ENCODE data around the gene TACR2. TPM values are rescaled to one million over a fixed set of nuclear protein-coding genes. Genes with fewer than 3 reads are reported as not detected.

Gene TACR2
- total RNA-seq, 1 donor from 2014 or later: 0.13 TPM

DNA sequence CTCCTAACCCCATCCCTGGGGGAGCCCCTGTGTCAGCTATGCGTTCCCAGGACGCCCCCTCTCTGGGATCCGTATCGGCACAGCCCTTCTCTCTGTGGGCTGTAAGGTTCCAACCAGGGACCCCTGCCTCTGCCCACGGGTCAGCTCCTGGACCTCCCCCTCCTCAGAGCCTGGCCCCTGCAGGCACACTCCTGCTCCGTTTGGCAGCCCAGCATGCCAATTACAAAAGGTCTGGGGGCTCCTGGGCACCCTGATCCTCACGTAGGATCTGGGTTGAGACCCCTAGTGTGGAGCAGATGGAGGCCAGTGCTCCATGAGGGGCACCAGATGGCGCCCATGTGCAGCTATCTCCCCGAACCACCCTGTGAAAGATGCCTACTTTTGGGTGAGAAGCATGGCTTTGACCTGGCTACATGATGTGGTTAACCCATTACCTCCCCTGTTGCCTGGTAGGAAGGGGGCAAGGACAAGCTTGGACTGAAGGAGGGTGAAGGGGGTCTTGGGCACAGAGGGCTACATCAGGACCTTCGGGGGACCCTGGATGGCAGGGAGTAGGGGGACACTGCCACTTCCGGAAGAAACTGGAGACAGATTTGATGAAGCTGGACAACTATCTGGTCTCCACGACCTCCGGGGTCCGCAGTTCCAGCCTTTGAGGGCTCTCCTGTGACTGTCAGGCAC is 9.0 kb downstream of the TACR2 start:
- intact Hi-C loops (cut with DNase I): loop anchor here (5.0 kb wide), 1 partner anchor 90 kb away; no protein-coding TSS in a partner anchor
- no peak for DNase-seq (ENCODE audit: low spot score)

DNA sequence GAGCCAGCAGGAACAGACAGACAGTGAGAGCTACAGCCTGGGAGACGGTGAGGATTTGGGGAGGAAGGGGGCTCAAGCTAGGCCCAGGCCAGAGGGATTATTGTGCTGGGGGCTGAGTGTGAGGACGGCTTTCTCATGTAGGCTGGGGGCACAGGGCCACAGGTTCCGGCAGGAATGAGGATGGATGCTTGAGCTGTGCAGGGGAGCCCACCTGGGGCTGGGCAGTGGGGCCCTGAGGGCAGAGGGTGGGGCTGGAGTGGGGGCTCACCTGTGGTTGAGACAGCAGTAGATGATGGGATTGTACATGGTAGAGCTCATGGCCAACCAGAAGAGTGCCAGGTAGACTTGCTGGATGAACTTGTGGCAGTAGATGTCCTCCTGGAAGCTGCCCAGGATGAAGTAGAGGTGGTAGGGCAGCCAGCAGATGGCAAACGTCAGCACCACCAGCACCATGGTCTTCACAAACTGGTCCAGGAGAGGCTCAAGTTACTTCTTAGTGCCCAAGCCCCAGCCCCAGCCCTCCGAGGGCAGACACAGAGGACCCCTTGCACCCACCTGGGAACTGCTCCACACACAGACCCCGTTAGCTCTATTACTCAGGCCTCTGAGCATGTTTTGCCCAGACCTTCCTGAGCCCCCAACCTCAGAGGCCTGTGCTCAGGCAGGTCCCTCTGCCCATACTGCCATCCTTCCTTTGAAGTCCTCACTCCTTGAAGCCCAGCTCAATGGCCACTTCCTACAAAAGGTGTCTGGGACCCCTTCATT is 9.7 kb downstream of the TACR2 start:
- intact Hi-C loops (cut with DNase I): loop anchor here (5.0 kb wide), 1 partner anchor 90 kb away; no protein-coding TSS in a partner anchor
- DNase-seq (ENCODE audit: low spot score): no peak

DNA sequence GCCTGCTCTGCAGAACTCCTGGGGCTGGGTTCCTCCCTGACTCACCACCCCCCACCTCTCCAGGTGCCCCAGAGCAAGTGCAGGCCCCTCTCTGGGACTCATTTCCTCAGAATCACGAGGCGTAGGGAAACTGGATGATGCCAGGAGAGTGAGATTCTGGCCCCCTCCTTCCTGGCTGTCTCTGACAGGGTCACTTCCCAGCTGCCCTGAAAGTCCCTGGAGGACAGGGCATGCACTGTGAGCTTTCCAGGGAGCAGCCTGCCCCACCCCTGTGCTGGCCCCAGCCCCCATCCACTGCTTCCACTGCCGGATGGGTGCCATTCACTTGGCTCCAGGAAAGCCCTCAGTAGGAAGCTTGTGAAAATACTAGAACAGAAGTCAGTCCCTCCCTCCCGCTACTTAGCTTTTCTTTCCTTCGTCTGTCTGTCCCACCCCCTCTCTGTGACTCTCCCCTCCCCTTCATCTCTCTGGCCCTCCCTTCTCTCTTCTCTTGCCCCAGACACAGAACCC is 10.4 kb downstream of the TACR2 start:
- intact Hi-C loops (cut with DNase I): loop anchor here (5.0 kb wide), 1 partner anchor 89 kb away; no protein-coding TSS in a partner anchor
- no peak for DNase-seq (ENCODE audit: low spot score)

DNA sequence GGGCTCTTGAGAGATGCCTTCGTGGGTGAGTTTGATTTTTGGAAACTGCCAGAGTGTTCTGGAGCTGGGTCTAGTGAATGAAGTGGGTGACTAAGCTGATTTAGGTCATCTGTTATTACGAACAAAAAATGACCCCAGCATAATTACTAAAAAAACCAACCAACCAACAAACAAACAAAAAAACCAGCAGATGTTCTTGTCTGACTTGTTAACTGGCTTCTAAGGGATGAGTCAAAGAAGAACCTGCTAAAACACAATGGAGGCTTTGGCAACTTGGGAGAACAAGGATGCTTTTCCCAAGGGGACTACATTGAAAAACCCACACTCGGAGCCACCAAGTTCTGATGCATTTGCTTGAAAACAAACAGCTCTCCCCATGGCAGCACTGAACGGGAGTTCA is 11.5 kb downstream of the TACR2 start:
- DNase-seq (ENCODE audit: low spot score): no peak
- intact Hi-C loops (cut with DNase I): loop anchor here (5.0 kb wide), 1 partner anchor 88 kb away; no protein-coding TSS in a partner anchor

DNA sequence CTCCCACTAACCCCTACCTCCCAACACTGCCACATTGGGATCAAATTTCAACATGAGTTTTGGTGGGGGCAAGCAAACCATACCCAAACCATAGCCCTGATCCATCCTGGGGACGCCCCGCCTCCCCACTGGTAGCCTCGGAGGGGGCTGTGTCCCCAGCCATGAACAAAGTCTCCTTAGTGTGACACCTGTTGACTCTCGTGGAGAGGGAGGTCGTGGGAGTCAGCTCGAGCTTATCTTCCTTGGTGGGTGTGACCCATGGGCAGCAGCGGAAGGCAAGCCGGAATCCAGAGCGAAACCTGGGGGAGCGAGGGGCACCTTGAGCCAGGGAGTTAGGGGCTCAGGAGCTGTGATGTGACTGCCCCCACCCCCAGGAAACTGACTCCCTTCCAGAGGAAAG is 11.9 kb downstream of the TACR2 start:
- intact Hi-C loops (cut with DNase I): loop anchor here (5.0 kb wide), 1 partner anchor 87 kb away; no protein-coding TSS in a partner anchor
- no peak for DNase-seq (ENCODE audit: low spot score)

DNA sequence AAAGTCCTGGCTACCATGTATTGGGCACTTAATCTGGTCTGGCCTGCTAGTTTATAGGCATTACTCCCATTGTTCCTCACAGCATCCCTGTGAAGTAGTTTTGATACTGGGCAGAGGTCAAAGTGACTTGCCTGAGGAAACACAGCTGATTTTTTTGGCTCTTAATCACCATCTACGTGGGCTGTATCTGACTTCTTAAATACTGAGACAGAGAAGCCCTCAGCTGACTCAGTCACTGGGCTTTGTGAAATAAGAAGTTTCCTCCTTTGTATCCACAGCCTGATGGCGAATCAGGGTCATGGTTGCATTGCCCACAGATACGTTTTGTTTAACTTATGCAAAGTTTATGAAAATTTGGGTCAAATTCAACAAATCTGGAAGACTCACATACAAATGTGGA is 13.2 kb downstream of the TACR2 start:
- no peak for DNase-seq (ENCODE audit: low spot score)
- intact Hi-C loops (cut with DNase I): no loop called here

DNA sequence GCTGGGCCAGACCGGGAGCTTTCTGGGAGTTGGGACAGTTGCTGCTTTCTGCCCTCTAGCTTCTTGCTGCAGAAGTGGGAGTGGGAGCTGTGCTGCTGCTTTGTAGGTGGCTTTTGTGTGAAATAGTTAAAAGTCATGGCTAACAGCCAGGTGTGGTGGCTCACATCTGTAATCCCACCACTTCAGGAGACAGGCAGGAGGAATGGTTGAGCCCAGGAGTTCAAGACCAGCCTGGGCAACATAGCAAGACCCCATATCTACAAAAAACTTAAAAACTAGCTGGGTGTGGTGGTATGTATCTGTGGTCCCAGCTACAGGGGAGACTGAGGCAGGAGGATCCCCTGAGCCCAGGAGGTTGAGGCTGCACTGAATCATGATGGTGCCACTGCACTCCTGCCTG is 13.7 kb downstream of the TACR2 start:
- DNase-seq (ENCODE audit: low spot score): no peak
- intact Hi-C loops (cut with DNase I): no loop called here

DNA sequence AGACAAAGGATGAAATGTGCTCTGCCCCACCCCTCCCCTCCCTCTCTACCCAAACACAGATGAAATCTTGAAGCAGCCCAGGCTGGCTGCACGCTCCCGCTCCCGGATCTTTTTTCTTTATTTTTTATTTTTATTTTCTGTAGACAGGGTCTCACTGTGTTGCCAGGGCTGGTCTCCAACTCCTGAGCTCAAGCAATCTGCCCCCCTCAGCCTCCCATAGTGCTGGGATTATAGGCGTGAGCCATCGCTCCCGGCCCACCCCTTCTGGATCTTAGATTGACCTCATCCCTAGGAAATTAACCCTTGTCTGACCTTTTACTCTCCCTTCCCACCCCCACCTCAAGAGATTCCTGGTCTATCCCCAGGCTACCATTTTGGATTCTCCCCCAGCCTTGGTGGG is 14.3 kb downstream of the TACR2 start:
- DNase-seq (ENCODE audit: low spot score): no peak
- intact Hi-C loops (cut with DNase I): no loop called here

DNA sequence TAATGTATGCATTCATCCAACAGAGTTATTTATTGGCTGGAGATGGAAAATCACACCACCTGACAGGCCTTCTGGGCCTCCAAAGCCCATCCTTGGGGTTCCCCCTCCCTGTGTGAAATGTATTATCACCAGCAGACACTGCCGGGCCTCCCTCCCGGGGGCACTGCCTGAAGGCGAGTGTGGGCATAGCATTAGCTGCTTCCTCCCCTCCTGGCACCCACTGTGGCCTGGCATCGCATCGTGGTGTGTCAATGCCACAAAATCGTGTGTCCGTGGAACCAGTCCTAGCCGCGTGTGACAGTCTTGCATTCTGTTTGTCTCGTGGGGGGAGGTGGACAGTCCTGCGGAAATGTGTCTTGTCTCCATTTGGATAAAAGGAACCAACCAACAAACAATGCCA is 15.3 kb downstream of the TACR2 start:
- intact Hi-C loops (cut with DNase I): no loop called here
- no peak for DNase-seq (ENCODE audit: low spot score)

DNA sequence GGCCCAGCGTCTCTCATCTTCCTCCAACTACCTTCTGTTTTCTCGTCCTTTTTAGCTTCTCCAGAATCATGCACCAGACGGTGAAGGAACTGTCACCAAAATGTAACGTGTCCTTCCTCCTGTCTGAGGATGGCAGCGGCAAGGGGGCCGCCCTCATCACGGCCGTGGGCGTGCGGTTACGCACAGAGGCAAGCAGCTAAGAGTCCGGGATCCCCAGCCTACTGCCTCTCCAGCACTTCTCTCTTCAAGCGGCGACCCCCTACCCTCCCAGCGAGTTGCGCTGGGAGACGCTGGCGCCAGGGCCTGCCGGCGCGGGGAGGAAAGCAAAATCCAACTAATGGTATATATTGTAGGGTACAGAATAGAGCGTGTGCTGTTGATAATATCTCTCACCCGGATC is 15.8 kb downstream of the TACR2 start:
- no peak for DNase-seq (ENCODE audit: low spot score)

DNA sequence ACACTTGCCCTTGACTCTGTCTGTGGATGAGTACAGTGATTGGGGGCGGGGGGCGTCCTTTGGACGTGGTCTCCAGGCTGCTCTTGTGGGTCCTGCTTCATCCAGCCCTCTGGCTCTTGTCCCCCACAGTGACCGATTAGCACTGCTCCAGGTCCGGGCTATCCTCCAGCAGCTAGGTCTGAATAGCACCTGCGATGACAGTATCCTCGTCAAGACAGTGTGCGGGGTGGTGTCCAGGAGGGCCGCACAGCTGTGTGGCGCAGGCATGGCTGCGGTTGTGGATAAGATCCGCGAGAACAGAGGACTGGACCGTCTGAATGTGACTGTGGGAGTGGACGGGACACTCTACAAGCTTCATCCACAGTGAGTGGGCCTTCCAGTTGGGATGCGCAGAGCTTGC is 18.3 kb downstream of the TACR2 start:
- intact Hi-C loops (cut with DNase I): no loop called here
- DNase-seq (ENCODE audit: low spot score): no peak

More for the DNA sequence above, 15.8 kb downstream of the TACR2 start:
- intact Hi-C loops (cut with DNase I): no loop called here

DNA sequence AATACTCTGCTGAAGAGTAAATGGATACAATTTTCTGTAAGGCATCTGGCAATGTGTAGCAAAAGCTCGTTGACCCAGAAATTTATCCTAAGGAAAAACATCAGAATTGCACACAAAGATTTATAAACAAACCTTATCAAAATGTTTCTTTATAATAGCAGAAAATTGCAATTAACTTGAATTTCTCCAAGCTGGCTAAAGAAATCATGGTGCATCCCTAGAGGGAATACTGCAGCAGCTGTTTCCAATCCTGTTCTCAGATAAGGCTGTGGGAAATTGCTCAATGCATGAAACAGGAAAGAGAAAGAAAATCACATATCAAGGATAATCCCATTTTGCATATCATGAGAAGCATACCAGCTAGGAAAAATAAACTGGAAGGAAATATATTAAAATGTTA is 18.7 kb downstream of the TACR2 start:
- no peak for DNase-seq (ENCODE audit: low spot score)
- intact Hi-C loops (cut with DNase I): no loop called here

DNA sequence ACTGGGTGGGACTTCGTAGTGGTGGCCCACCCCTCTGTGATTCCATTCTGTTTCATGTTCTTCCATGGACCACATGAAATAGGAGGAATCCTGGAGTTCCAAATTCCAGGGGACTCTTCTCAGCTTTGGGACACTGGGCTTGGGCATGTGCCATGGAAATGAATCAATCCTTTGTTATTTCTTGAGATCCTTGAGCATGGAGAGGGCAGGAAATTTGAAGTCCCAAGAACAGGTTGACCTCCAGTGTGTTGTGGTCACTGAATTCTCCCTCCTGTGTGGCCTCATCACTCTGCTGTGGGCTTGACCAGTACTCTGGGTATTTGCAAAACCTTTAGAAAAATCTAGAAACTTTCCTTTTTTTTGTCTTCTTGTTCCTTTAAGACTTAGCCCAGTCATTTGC is 22.7 kb downstream of the TACR2 start:
- intact Hi-C loops (cut with DNase I): no loop called here
- no peak for DNase-seq (ENCODE audit: low spot score)

DNA sequence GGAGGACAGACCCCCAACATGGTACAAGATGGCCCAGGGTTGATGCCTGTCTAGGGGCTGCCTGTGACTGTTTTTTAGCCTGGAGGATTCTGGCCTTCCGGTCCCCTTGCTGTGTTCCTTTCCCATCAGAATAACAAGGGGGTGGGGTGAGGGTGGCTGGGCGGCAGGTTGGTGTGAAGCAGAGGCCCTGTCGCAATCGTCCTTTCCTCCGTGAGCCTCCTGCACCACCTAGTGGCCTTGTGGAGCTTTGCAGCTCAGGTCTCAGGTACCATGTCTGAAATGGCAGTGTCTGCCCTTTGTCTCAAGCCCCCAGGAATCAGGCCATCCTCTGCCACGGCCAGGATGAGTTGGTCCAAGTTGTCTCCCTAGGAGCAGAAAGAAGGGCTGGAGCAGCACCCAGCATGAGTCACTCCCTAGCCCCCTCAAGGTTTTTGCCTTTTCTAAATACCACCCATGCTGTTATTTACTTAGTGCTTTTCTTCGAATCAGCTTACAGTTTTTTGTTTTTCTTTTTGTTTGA is 24.2 kb downstream of the TACR2 start:
- peak; percentile 91 for DNase-seq (ENCODE audit: low spot score)
- intact Hi-C loops (cut with DNase I): loop anchor here (1.0 kb wide), 1 partner anchor 154 kb away; no protein-coding TSS in a partner anchor

DNA sequence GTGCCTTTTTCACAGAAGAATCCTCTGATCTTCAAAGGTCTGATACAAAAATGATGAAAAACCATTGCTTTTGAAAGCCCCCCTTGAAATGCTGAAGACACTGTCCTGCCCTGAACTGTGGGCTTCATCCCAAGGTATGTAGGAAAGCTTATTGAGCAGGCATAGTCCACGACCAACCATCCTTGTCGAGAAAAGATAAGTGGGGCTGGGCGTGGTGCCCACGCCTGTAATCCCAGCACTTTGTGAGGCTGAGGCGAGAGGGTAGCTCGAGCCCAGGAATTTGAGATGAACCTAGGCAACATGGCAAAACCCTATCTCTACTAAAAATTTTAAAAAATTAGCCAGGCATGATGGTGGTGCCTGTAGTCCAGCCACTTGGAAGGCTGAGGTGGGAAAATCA is 25.6 kb downstream of the TACR2 start:
- no peak for DNase-seq (ENCODE audit: low spot score)
- intact Hi-C loops (cut with DNase I): no loop called here

DNA sequence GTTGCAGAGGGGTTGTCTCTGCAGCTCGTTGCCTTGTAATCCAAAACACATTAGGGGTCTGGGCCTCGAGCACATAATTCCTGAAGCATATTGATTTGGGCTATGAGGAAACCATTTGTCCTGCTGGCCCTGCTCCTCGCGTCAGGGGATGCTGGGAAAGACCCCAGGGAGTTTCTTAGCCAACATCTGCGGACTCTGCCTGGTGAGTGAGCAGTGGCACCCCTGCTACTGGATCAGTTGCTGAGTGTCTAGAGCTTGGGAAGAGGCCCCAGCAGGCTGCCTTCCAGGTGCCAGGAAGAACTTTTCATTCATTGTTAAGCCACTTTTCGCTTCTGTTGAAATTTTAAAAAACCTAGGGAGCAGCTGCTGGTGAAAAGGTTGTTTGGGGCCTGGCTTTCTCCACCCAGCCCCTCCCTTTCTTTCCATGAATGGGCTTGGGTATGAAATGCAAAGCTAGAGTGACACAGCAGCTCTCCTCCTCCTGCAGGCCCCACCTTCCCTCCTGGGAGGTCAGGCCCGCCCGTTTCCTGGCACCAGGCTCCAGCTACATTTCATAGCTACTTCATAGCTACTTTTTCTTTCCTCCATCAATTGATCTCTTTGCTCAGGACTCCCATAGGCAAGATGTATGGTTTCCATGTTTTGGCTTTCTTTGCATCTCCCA is 26.8 kb downstream of the TACR2 start:
- intact Hi-C loops (cut with DNase I): no loop called here
- DNase-seq (ENCODE audit: low spot score): no peak

DNA sequence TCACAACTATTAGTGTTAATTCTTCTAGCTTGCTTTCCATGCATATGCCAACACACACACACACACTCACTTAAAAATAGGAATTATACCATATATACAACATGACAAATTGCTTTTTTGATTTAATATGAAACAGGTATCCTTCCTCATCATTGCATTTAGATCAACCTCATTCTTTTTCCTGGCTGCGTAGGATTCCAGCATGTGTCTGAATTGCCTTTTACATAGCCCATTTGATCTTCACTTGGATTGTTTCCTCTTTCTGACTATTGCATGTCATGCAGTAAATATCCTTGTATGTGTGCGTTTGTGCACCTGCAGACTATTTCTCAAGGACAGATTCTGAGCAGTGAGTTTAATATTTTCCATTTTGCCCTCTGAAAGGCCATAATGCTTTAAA is 28.2 kb downstream of the TACR2 start:
- no peak for DNase-seq (ENCODE audit: low spot score)
- intact Hi-C loops (cut with DNase I): no loop called here

DNA sequence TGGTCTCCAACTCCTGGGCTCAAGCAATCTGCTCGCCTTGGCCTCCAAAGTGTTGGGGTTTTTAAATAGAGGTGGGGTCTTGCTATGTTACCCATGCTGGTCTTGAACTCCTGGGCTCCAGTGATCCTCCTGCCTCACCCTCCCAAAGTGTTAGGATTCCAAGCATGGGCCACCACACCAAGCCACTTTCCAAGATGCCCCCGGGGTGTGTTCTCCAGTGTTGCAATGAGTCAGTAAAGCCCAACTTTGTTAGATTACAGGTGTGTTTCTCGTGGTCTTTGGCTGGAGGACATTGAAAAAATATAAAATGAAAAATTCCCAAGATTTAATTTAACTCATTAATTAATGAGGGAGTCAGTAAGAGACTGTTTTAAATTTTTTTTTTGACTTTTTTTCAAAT is 29.2 kb downstream of the TACR2 start:
- intact Hi-C loops (cut with DNase I): no loop called here
- DNase-seq (ENCODE audit: low spot score): no peak

DNA sequence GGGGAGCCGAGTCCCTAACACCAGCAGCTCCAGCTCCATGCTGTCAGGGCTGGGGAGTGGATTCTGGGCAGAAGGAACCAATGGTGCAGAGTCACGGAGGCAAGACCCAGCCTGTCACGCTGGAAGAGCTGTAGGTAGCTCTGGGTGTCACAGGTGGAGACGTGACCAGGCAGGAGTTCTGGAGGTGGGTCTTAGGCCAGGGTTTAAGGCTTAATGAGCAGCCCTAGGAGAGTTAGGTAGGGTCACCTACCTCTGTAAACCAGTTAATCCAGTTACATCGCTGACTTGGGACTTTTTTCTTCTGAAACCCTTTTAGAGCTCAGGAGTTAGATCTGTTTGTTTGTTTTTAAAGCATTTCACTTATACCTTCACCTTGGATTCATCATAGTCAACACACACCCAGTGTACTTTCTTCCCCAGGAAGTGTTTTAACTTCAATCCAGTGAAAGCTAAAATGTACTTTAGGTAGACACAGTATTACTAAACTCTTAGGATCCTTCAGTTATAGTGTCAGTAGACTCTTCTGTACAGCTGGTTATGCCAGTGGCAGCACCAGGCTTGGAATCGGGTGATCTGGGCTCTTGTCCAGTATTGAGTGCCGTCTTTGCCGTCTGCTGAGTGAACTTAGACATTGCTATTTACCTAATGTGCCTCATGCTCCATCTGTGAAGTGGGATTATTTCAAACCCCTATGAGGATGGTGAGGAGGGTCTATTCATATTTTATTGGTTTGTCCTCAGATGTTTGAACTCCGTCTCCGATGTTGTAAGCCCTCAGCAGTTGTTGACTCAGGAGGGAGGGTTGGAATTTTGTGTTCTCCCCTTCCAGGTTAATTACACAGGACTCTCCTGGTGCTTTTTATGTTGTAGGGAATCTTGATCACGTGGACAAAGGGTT is 31.0 kb downstream of the TACR2 start:
- no peak for DNase-seq (ENCODE audit: low spot score)
- intact Hi-C loops (cut with DNase I): no loop called here

Measured in cardiac septum (tissue), 1 donor.